Measurements from ENCODE around the gene BMPR1A. TPM values are rescaled to one million over a fixed set of nuclear protein-coding genes. Genes with fewer than 3 reads are reported as not detected.

BMPR1A gene
- total and polyA plus RNA-seq, 2 of the 13 experiments (the other 11 are each of a cell fraction or from before 2014, with no cell fraction given) = 17.8 to 44.2 TPM

DNA sequence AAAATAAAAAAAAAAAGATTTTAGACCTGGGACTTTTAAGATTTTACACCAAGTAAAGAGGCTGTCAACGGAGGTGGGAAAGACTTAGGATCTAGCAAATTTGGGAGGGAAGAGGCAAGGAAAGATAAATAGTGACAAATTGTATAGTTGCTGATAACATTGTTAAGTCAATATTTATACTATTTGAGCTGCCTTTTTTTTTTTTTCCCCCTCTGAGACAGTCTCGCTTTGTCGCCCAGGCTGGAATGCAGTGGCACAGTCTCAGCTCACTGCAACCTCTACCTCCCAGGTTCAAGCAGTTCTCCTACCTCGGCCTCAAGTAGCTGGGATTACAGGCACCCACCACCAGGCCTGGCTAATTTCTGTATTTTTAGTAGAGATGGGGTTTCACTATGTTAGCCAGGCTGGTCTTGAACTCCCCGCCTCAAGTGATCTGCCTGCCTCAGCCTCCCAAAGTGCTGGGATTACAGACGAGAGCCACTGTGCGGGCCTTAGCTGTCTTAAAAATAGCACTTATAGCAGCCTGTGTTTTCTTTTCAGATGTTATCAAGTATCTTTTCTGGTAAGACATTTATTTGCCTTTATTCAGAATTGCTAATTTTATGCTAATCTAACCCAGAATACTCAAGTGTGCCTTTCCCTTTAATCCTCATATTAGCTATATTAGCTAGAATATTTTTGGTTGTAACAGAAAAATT is 106.5 kb downstream of the BMPR1A start (continued):
- TF ChIP-seq CSRNP1 (CRISPR knock-in tag; IDR thresholded peaks at IDR 0.05) = no peak
- no peak for TF ChIP-seq ZNF430 (CRISPR knock-in tag; IDR thresholded peaks at IDR 0.05)
- TF ChIP-seq ZNF260 (CRISPR knock-in tag; IDR thresholded peaks at IDR 0.05; ENCODE audit: borderline replicate concordance, low read depth) = no peak
- TF ChIP-seq TBX3 (IDR thresholded peaks at IDR 0.05; ENCODE audit: borderline replicate concordance) = peak; percentile 30; the same call in 1 of the 2 replicates
- TF ChIP-seq ZNF326 (CRISPR knock-in tag; IDR thresholded peaks at IDR 0.05; ENCODE audit: borderline replicate concordance) = no peak
- TF ChIP-seq DPF2 (CRISPR knock-in tag; IDR thresholded peaks at IDR 0.05; ENCODE audit: borderline replicate concordance, low read depth) = no peak
- TF ChIP-seq NKX3-1 (CRISPR knock-in tag; IDR thresholded peaks at IDR 0.05) = peak; percentile 84; the same call in 1 of the 2 replicates
- TF ChIP-seq TBX2 (CRISPR knock-in tag; IDR thresholded peaks at IDR 0.05; ENCODE audit: borderline replicate concordance) = peak; percentile 82
- no peak for TF ChIP-seq ZKSCAN5 (CRISPR knock-in tag; IDR thresholded peaks at IDR 0.05)
- peak; percentile 37; the same call in 1 of the 2 replicates for TF ChIP-seq JUNB (CRISPR knock-in tag; IDR thresholded peaks at IDR 0.05; ENCODE audit: borderline replicate concordance)
- TF ChIP-seq GZF1 (CRISPR knock-in tag; IDR thresholded peaks at IDR 0.05) = no peak
- TF ChIP-seq NR2F6 (IDR thresholded peaks at IDR 0.05) = peak; percentile 39; the same call in 1 of the 2 replicates
- no peak for TF ChIP-seq NR2F6 (CRISPR knock-in tag; IDR thresholded peaks at IDR 0.05)
- TF ChIP-seq NFKB2 (CRISPR knock-in tag; IDR thresholded peaks at IDR 0.05; ENCODE audit: borderline replicate concordance) = no peak
- TF ChIP-seq KDM5B (CRISPR knock-in tag; IDR thresholded peaks at IDR 0.05; ENCODE audit: borderline replicate concordance) = no peak
- TF ChIP-seq ZNF232 (CRISPR knock-in tag; IDR thresholded peaks at IDR 0.05; ENCODE audit: borderline replicate concordance) = no peak
- TF ChIP-seq, protein P1, sequence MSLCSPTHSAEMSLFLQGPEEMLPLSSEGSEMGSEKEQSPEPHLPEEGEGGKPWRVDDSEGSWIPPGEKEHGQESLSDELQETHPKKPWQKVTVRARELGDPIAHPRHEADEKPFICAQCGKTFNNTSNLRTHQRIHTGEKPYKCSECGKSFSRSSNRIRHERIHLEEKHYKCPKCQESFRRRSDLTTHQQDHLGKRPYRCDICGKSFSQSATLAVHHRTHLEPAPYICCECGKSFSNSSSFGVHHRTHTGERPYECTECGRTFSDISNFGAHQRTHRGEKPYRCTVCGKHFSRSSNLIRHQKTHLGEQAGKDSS (CRISPR knock-in tag; IDR thresholded peaks at IDR 0.05; ENCODE audit: borderline replicate concordance, low read depth) = no peak
- no peak for TF ChIP-seq ZEB1 (IDR thresholded peaks at IDR 0.05; ENCODE audit: insufficient replicate concordance, low read depth)
- no peak for TF ChIP-seq FOXO1 (CRISPR knock-in tag; IDR thresholded peaks at IDR 0.05)
- TF ChIP-seq MAFG (CRISPR knock-in tag; IDR thresholded peaks at IDR 0.05) = no peak
- peak; percentile 78 for TF ChIP-seq FOXA1 (IDR thresholded peaks at IDR 0.05)
- peak; percentile 75 for TF ChIP-seq FOXA1 (CRISPR knock-in tag; IDR thresholded peaks at IDR 0.05)
- no peak for TF ChIP-seq ASH2L (IDR thresholded peaks at IDR 0.05; ENCODE audit: insufficient read length, low read depth, low read length)
- no peak for TF ChIP-seq CEBPB (IDR thresholded peaks at IDR 0.05; ENCODE audit: borderline replicate concordance, low read depth, low read length)
- TF ChIP-seq HNRNPUL1 (IDR thresholded peaks at IDR 0.05; ENCODE audit: low read depth, low read length) = no peak
- TF ChIP-seq KDM6A (CRISPR knock-in tag; IDR thresholded peaks at IDR 0.05; ENCODE audit: low read depth) = no peak
- 0 out of 2 replicates have a peak, but pooled peaks have one; percentile 27 for TF ChIP-seq PPARG (CRISPR knock-in tag; conservative IDR thresholded peaks at IDR 0.05)
- TF ChIP-seq, protein P2, sequence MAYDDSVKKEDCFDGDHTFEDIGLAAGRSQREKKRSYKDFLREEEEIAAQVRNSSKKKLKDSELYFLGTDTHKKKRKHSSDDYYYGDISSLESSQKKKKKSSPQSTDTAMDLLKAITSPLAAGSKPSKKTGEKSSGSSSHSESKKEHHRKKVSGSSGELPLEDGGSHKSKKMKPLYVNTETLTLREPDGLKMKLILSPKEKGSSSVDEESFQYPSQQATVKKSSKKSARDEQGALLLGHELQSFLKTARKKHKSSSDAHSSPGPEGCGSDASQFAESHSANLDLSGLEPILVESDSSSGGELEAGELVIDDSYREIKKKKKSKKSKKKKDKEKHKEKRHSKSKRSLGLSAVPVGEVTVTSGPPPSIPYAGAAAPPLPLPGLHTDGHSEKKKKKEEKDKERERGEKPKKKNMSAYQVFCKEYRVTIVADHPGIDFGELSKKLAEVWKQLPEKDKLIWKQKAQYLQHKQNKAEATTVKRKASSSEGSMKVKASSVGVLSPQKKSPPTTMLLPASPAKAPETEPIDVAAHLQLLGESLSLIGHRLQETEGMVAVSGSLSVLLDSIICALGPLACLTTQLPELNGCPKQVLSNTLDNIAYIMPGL (CRISPR knock-in tag; IDR thresholded peaks at IDR 0.05; ENCODE audit: borderline replicate concordance in 1 of 2, low read depth in 1 of 2) = no peak

All from HepG2 (cell line).